Mammary epithelial cell (primary cell): ENCODE results near the gene FADS1.

Experiments used
- CTCF ChIP-seq, 2 donors: IDR thresholded peaks in 1 of 2; conservative IDR thresholded peaks in 1 of 2; 2 replicates each; pipeline ENCODE4 v1.5.1; 2011 to 2012; ENCODE audit warnings: inconsistent platforms in 2 of 2, low read length in 2 of 2, mild to moderate bottlenecking in 2 of 2, control low read depth in 1 of 2, low read depth in 1 of 2; ENCODE audit not compliant: insufficient read depth in 1 of 2; ENCODE audit errors: extremely low read depth in 1 of 2
- EZH2 ChIP-seq: IDR thresholded peaks from 2 replicates; pipeline ENCODE4 v1.6.1; 2012; ENCODE audit warnings: low read length, inconsistent platforms, borderline replicate concordance

GRCh38 chr11:61785837-61786402 is 30.9 kb downstream of the FADS1 start:
- TF ChIP-seq CTCF (conservative IDR thresholded peaks at IDR 0.05 in 1 of 2, IDR thresholded peaks at IDR 0.05 in 1 of 2; ENCODE audit: extremely low read depth in 1 of 2, insufficient read depth in 1 of 2, low read depth in 1 of 2, low read length in 2 of 2): no peak
- TF ChIP-seq EZH2: no peak
